GM12872 (cell line): ENCODE data around the gene SPRR5.

Source experiments
- TF ChIP-seq, protein P1 (sequence below): IDR thresholded peaks from 3 replicates; pipeline ENCODE4 v1.5.1; 2011; ENCODE audit warnings: low read depth, mild to moderate bottlenecking, low read length, moderate library complexity; ENCODE audit not compliant: insufficient read depth

The SPRR5 gene

DNA sequence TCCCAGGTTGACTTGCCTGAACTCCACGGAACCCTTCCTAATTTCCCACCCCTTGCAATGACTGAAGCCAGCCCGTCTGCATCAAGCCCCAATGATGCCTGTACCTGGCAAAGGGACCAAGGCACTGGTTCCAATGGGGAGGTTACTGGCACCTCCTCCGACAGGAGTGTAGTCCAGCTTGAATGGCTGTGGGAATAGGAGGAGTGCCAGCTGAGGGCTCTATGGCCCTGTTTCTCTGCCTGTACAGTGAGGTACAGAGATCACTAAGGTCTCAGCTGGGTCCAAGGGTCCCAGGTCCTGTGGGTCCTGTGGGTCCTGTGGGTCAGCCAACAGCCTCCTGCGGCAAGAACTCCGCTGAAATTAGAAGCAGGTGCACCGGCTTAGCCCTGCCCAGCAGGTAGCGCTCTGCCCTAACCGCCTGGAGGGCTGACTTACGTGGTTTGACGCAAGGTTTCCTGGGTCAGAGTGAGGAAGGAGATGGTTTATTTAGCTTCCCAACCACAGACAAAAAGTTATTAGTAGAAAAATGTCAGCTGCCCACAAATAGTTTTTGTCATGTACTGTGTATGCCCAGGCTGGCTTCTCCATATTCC lies 13.5 kb downstream of the SPRR5 start:
- TF ChIP-seq, protein P1, sequence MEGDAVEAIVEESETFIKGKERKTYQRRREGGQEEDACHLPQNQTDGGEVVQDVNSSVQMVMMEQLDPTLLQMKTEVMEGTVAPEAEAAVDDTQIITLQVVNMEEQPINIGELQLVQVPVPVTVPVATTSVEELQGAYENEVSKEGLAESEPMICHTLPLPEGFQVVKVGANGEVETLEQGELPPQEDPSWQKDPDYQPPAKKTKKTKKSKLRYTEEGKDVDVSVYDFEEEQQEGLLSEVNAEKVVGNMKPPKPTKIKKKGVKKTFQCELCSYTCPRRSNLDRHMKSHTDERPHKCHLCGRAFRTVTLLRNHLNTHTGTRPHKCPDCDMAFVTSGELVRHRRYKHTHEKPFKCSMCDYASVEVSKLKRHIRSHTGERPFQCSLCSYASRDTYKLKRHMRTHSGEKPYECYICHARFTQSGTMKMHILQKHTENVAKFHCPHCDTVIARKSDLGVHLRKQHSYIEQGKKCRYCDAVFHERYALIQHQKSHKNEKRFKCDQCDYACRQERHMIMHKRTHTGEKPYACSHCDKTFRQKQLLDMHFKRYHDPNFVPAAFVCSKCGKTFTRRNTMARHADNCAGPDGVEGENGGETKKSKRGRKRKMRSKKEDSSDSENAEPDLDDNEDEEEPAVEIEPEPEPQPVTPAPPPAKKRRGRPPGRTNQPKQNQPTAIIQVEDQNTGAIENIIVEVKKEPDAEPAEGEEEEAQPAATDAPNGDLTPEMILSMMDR = peak; percentile 58

DNA sequence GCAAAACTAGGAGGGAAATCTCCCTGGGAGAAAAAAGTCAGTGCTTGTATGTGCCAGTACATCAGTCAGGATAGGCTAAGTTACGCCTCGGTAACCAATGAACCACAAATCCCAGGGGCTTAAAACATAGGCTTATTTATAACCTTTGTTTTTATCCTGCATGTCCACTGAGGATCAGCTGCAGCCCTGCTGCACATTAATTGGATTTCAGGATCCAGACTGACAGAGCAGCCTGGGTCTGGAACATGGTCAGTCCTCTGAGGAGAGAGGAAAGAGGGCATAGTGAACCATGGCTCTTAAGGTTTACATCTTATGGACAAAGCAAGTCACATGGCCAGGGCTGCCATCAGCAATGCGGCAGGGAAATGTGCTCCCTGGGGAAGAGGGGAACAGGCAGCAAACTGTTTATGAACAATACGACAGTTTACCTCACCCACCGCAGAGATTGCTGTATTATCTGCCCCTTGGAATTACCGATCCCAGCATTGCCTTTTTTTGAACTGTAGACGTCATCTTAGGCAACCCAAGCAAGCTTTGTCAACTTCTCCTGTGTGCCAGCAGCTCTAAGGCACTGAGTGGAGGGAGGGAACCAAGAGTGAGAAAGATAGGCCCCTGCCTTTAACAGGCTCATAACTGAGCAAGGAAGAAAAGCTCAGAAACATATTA lies 14.4 kb downstream of the SPRR5 start:
- TF ChIP-seq, protein P1 = no peak

DNA sequence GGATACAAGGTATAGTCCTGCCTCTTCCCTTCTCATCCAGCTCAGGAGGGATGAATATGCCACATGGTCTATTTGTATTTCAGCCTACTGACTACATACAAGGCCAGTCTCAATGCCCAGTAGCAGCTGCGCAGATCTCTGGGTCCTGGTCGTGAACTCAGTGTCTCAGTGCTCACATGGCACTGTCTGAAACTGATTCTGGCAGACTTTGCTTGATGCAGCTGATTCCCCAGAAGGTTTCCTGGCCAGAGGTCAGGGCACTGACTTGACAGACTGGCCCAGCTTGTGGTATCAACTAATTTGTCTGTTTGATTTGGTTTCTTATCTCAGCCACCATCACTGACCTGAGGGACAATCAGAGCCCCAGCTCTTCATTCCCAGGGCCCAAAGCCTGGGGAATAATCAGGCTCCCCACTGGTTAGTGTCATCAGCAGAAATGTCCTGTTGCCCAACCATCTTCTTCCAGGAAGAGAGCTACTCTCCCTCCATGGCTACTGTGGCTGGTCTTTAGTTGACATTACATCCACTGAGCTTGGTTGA lies 15.9 kb downstream of the SPRR5 start:
- TF ChIP-seq, protein P1 = no peak

DNA sequence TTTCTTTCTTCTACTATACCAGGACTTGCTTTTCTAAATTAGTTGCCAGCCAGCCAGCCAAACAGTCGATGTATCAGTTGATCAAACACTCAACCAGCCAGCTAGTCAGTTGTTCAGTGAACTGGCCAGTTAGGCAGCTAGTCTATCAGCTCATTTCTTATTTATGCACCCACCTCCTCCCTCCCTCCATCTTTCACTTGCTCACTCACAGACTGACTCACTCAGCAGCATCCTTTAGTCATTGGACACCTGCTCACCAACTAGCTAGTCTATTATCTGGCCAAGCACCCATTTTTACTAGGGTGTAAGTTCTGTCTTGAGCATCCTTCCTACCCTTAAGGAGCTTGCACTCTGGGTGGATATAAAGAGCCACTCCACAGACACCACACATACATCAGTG lies 17.5 kb downstream of the SPRR5 start:
- TF ChIP-seq, protein P1 = no peak

DNA sequence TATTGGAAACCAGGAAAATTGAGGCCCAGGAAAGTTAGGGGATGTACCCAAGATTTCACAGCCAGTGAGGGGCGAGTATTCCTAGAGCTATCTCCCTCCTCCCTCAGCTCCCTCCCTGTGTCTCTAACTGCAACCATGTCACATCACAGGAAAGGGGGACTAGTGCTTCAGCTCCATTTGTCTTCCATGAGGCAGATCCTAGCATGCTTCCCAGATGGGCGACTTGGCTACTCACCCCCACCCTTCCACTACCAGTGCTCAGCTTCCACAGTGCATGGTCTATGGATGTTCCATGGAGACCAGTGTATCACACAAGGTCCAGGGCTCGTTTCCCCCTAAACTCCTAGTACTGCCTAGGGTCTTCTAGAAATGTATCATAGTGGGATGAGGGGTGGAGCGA lies 18.8 kb downstream of the SPRR5 start:
- TF ChIP-seq, protein P1 = no peak

DNA sequence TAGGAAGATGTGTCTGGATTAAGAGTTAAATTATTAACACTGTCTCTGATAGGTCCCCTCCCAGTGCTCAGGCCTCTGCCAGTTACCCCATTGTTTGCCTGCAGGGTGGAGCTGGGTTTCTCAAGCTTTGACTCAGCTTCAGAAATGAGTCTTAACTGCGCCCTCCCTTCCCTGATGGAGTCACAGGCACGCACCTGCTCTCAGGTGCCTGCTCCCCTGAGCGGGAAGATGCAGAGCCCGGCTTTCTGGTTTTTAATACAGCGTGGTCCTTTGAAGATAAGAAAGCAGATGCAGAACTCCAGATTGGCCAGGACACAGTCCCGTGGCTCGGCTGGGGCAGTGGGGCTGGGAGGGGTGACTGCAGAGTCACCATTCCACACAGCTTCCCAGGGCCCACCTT lies 20.2 kb downstream of the SPRR5 start:
- TF ChIP-seq, protein P1 = no peak

DNA sequence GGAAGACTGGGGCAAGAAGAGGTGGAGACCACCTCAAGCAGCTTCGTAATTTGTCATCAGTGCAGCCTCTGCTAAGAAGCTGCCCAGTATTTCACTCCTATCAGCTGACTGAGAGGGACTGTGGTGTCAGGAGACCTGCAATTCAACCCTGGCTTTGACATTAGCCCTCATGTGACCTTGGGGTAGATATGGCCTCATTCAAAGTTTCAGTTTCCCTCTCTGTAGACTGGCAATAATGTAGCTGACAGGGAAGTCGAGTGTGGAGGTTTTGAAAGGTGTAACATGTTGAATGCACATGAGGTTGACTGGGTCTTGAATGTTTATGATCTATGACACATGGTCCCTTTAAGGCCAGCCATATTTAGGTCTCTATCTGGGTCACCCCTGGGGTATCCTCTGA lies 21.2 kb downstream of the SPRR5 start:
- TF ChIP-seq, protein P1 = no peak
